ENCODE results near the gene MRFAP1. TPM values are rescaled to one million over a fixed set of nuclear protein-coding genes. Genes with fewer than 3 reads are reported as not detected.

Gene MRFAP1
- polyA plus RNA-seq (284 and 322 TPM in 2 replicates), polyA minus RNA-seq (158 and 171 TPM in 2 replicates)

- Histone ChIP-seq H3K9ac (ENCODE audit: low read length) (peak within 1 kb of the TSS; percentile 96), H3K27ac (ENCODE audit: low read length) (peak within 1 kb of the TSS; percentile 94), H3K4me2 (ENCODE audit: low read length) (peak within 1 kb of the TSS; percentile 96), H3K27me3 (ENCODE audit: insufficient read depth, low read depth, low read length) (no peaks in the 10 kb centered on the region), H3K4me3 (ENCODE audit: low read length) (peak within 1 kb of the TSS; percentile 96), H2AFZ (ENCODE audit: low read depth, low read length) (peak within 1 kb of the TSS; percentile 95), H3F3A (ENCODE audit: insufficient read depth, low read length, poor library complexity, severe bottlenecking) (no peaks in the 10 kb centered on the region), H3K79me2 (replicated peaks; ENCODE audit: insufficient read depth, low read length) (peaks cover 33% of the 10 kb centered on the region), H3K9me3 (ENCODE audit: low read length) (no peaks in the 10 kb centered on the region), H4K20me1 (ENCODE audit: insufficient read depth) (no peaks in the 10 kb centered on the region), H3K36me3 (ENCODE audit: insufficient read depth, low read length) (peaks cover 15% of the 10 kb centered on the region), H3K9me2 (ENCODE audit: insufficient read depth, low read length) (no peaks in the 10 kb centered on the region)
- TF ChIP-seq MXI1 (conservative IDR thresholded peaks at IDR 0.05; ENCODE audit: poor library complexity, severe bottlenecking) (peak; percentile 83), TAF1 (IDR thresholded peaks at IDR 0.05; ENCODE audit: low read depth) (peak; percentile 98), SMC3 (conservative IDR thresholded peaks at IDR 0.05; ENCODE audit: poor library complexity) (peak; percentile 49), CTCF (IDR thresholded peaks at IDR 0.05; ENCODE audit: poor library complexity, severe bottlenecking) (peak; percentile 23), POLR2AphosphoS5 (IDR thresholded peaks at IDR 0.05) (peak; percentile 95), EP300 (conservative IDR thresholded peaks at IDR 0.05; ENCODE audit: poor library complexity, severe bottlenecking) (peak; percentile 53), REST (IDR thresholded peaks at IDR 0.05; ENCODE audit: borderline replicate concordance) (peak; percentile 95), RAD21 (conservative IDR thresholded peaks at IDR 0.05) (no peak), EZH2 (IDR thresholded peaks at IDR 0.05; ENCODE audit: borderline replicate concordance, insufficient read depth, low read length, poor library complexity, severe bottlenecking) (no peak)
Observed at GRCh38 chr4:6640292-6641163, at the start of gene MRFAP1. TSS of gene MRFAP1 (plus strand) at chr4:6640685. CDS start at chr4:6640863, 178 bp downstream.

- Histone ChIP-seq H3K27me3 (ENCODE audit: insufficient read depth, low read depth, low read length) (no peaks in the 10 kb centered on the region), H3F3A (ENCODE audit: insufficient read depth, low read length, poor library complexity, severe bottlenecking) (no peaks in the 10 kb centered on the region), H4K20me1 (ENCODE audit: insufficient read depth) (no peaks in the 10 kb centered on the region), H3K4me2 (ENCODE audit: low read length) (no peak overlapping the region), H3K9me3 (ENCODE audit: low read length) (no peaks in the 10 kb centered on the region), H3K9me2 (ENCODE audit: insufficient read depth, low read length) (no peaks in the 10 kb centered on the region), H3K79me2 (replicated peaks; ENCODE audit: insufficient read depth, low read length) (no peaks in the 10 kb centered on the region), H3K27ac (ENCODE audit: low read length) (no peak overlapping the region), H3K36me3 (ENCODE audit: insufficient read depth, low read length) (no peaks in the 10 kb centered on the region), H3K4me3 (ENCODE audit: low read length) (no peak overlapping the region), H2AFZ (ENCODE audit: low read depth, low read length) (no peak overlapping the region), H3K9ac (ENCODE audit: low read length) (no peak overlapping the region)
- TF ChIP-seq TAF1 (IDR thresholded peaks at IDR 0.05; ENCODE audit: low read depth) (no peak), REST (IDR thresholded peaks at IDR 0.05; ENCODE audit: borderline replicate concordance) (no peak), POLR2AphosphoS5 (IDR thresholded peaks at IDR 0.05) (no peak), EZH2 (IDR thresholded peaks at IDR 0.05; ENCODE audit: borderline replicate concordance, insufficient read depth, low read length, poor library complexity, severe bottlenecking) (no peak), CTCF (IDR thresholded peaks at IDR 0.05; ENCODE audit: poor library complexity, severe bottlenecking) (no peak), RAD21 (conservative IDR thresholded peaks at IDR 0.05) (no peak), MXI1 (conservative IDR thresholded peaks at IDR 0.05; ENCODE audit: poor library complexity, severe bottlenecking) (no peak), SMC3 (conservative IDR thresholded peaks at IDR 0.05; ENCODE audit: poor library complexity) (no peak), EP300 (conservative IDR thresholded peaks at IDR 0.05; ENCODE audit: poor library complexity, severe bottlenecking) (no peak)
Observed at GRCh38 chr4:6591313-6591712, 49.2 kb upstream of the MRFAP1 start.

All from neural cell (in vitro differentiated cells).